GM21528 (cell line): ENCODE results near the gene FOXC1.

Experiments
- ATAC-seq: cut with Tn5 transposase; IDR thresholded peaks from one replicate; pipeline ENCODE4 v1.9.1; 2021; ENCODE audit warnings: mild to moderate bottlenecking, moderate library complexity; ENCODE audit not compliant: unreplicated experiment, low FRiP score

The FOXC1 gene

GRCh38 chr6:1636272-1636825 is 26.6 kb downstream of the FOXC1 start:
- no peak for ATAC-seq

DNA sequence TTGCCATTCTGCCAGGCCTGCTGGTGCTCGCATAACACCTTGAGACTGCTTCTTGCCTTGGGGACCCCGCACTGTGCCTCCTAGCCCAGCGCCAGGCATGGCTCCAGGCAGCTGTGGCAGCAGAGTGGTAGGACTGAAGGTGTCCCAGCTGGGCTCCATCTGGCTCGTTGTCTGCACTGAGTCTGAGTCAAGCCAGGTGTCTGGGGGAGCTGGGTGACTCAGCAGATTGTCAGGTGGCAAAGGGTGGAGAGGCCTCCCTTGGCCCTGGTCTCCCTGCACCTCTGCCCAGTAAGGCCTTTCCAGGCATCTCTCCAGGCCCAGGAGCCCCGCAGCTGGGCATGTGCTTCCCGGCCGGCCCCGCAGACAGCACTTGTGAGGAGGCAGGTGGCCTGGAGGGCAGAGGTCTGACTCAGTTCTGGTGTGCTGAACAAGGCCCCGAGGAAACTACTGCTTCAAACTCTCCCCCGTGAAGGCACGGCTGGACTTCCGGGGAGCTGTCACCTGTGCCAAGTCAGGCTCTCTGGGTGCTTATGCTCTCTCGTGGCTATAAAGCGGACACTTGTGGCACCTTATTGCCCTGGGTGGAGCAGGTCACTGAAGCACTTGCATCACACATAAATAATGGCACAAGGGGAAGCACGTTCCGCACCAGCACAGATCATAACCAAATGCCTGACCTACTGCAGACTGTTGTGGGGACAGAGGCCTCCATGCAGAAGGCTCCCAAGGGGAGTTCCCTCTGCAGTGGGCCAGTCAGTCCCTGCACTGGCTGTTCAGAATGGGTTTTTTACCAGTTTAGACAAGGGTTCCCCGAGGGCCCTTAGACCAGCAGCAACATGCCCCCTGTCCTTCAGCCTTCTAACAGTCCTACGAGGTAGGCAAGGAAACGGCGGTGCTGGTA is 27.5 kb downstream of the FOXC1 start:
- ATAC-seq: no peak

DNA sequence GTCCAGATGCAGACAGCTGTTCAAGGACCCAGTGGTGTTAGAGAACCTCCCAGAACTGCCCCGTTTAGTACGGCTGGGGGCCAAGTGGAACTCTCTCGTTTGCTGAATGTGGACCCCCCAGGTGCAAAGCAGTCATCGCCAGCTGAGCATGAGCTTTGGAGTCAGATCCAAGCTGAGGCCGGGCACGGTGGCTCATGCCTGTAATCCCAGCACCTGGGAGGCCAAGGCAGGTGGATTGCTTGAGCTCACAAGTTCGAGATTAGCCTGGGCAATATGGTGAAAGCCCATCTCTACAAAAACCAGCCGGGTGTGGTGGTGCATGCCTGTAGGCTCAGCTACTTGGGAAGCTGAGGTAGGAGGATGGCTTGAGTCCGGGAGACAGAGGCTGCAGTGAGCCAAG is 29.7 kb downstream of the FOXC1 start:
- ATAC-seq: no peak

GRCh38 chr6:1640476-1640875 is 30.8 kb downstream of the FOXC1 start:
- no peak for ATAC-seq

- ATAC-seq: no peak
Observed at GRCh38 chr6:1641343-1641885, 31.7 kb downstream of the FOXC1 start.

DNA sequence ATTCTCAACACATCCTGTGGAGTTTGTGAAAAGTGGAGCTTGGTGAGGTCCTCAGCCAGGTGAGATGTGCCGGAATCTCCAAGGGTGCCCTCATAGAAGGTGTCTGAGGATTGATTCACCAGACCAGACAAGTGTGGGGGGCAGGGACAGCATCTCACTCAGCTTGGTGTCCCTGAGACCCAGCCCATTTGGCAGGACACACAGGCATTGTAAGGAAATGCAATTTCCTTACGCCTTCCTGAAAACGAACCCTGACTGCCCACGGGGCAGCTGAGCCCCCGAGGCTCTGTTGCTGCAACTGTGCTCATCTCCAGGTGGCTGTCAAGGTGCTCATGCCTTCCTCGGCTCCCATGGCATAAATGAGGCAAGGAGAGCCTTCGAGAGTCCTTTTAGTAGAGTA is 33.4 kb downstream of the FOXC1 start:
- no peak for ATAC-seq

GRCh38 chr6:1643830-1644445 is 34.2 kb downstream of the FOXC1 start:
- no peak for ATAC-seq

DNA sequence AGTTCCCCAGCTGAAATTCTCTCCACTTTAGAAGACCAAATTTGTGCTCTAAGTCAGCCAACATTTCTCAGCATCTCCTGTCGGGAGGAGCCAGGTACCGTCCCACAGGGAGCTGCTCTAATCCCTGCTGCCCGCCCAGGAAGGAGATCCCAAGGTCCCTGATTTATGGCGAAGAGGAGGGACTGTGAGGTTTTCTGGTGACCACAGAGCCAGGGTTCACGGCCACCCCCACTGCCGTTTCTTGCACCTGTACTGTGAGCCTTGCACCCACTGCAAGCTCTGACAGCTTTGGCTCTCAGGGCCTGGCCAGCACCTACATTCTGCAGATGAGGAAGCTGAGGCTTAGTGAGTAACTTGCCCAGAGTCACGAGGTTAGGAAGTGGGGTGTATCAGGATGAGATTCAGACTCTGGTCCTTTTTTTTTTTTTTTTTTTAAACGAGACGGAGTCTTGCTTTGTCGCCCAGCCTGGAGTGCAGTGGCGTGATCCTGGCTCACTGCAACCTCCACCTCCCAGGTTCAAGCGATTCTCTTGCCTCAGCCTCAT is 34.9 kb downstream of the FOXC1 start:
- no peak for ATAC-seq

- ATAC-seq: no peak
Observed at GRCh38 chr6:1645466-1646185, 35.9 kb downstream of the FOXC1 start.

DNA sequence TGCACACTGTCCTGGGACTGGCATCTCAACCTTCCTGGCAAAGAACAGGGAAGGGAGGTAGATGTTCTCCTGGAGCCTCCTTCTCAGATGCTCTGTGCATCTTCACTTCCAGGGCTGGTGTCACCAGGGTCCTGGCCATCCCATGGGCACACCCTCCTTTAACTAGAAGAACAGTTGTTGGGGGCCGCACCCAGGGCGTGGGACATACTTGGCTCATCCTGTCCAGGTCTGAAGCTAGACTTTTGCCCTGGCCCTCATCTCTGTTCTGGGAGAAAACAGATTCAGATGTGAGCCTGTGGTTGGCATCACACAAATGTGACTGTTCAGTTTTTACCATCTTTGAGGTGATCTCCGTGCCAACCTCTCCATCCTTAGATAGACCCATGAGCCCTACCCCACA is 41.6 kb downstream of the FOXC1 start:
- no peak for ATAC-seq

DNA sequence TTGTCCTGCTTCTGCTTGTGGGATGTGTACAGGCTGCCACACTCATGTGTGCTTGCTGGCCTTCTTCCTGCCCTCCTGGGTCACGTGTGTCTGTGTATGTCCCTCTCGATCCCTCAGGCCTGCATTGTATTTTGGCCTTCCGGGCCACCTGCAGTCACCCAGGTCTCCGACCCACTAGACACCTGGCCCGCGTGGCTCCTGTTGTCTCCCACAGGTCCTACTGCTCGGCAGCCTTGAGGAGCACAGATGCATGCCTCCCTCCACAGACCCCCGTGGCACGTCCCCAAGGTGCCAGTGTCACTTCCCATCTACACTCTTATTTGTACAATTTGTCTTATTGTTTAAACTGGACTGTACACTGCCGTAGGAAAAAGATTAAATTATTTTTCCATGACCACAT is 43.1 kb downstream of the FOXC1 start:
- no peak for ATAC-seq

- no peak for ATAC-seq
Observed at GRCh38 chr6:1654054-1654453, 44.3 kb downstream of the FOXC1 start.

GRCh38 chr6:1657116-1657770 is 47.5 kb downstream of the FOXC1 start:
- ATAC-seq: no peak

GRCh38 chr6:1657771-1658165 is 48.1 kb downstream of the FOXC1 start:
- ATAC-seq: no peak

DNA sequence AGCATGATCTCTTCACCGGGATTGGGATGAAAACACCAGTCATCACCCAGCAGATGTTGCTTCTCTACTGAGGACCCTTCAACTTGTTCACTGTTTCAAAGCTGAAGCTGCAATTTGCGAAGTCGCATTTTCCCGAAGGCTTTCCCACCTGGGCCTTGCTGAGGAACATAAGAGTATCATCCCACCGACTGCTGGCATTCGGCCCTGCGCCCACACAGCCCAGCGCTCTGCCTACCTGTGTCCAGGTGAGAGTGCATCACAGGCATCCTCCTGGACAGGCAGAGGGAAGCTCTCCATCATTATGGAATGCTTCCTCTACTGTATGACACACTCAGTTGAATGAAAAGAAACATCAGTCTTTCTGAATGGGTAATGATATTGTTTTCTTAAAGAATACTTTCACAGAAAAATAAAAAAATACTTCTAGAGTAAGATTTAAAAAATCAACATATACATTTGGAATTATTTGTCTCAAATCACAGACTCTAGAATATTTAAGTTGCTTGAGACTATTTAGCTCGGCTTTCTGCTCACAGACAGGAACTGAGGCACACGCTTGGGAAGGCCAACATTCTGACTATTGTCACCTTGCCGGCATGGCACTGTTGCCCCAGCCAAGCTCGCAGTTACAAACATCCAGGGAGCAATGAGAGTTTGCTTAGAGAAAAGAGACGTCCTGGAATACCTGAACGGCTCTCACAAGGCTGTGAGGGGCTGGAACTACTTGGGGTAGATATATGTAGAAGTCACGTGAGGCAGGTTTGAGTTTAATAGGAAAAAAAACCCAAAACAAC is 48.7 kb downstream of the FOXC1 start:
- ATAC-seq: no peak

DNA sequence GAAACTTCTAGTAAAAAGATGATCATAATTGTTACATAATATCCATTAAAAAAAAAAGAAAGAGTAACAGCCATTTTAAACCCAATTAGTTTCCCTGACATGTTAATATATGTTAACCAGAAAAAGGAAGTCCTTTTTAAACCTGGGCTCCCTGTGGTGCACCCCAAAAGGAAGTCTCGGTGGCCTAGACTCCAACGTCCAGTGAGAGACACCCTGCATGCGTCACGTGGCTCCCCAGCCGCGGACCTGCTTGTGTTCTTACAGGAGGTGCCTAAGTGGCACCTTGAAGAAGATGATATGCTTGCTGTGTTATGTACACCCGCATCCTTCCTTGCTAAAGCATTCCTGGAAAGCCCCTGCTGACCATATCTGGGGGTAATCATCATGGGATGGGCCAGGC is 50.1 kb downstream of the FOXC1 start:
- ATAC-seq: no peak

- ATAC-seq: no peak
Observed at GRCh38 chr6:1662534-1662933, 52.8 kb downstream of the FOXC1 start.
